ENCODE results near the gene SUGP1. TPM values are rescaled to one million over a fixed set of nuclear protein-coding genes. Genes with fewer than 3 reads are reported as not detected.
"Not testable (repeated sequence)": the region's sequence is repeated elsewhere in the genome, so short reads cannot be mapped to it uniquely, and the experiment has no call there.

The SUGP1 gene
- polyA plus RNA-seq, 1 experiment, result 34.1 TPM

GRCh38 chr19:19354007-19354406 lies 33.7 kb upstream of the SUGP1 start:
- DNase-seq (ENCODE audit: low read depth), result no peak
- ChIA-PET CTCF (interaction anchor here (3.1 to 4.9 kb wide), 3 partner anchors 9 to 136 kb away, joined by 8 to 29 read pairs (median 14); no protein-coding TSS in a partner anchor), POLR2A (no interaction called here)
- Histone ChIP-seq H3K36me3 (ENCODE audit: control insufficient read depth, insufficient read depth, low read length) (peaks cover 52% of the 10 kb centered on the region), H3K27me3 (ENCODE audit: control insufficient read depth, insufficient read depth, low read length) (no peaks in the 10 kb centered on the region), H3K4me3 (ENCODE audit: low read depth, low read length) (no peak overlapping the region)
- no peak for TF ChIP-seq CTCF (IDR thresholded peaks at IDR 0.05; ENCODE audit: insufficient read depth, low read depth, low read length)

- DNase-seq (ENCODE audit: low read depth), result no peak
- ChIA-PET POLR2A (no interaction called here), CTCF (interaction anchor here (0.9 to 4.9 kb wide), 4 partner anchors 10 to 142 kb away, joined by 4 to 29 read pairs (median 11); no protein-coding TSS in a partner anchor)
- TF ChIP-seq CTCF (IDR thresholded peaks at IDR 0.05; ENCODE audit: insufficient read depth, low read depth, low read length), result no peak
- no peak overlapping the region for H3K4me3 ChIP-seq (ENCODE audit: low read depth, low read length)
- H3K27me3 ChIP-seq (ENCODE audit: control insufficient read depth, insufficient read depth, low read length), result no peaks in the 10 kb centered on the region
- peaks cover 57% of the 10 kb centered on the region for H3K36me3 ChIP-seq (ENCODE audit: control insufficient read depth, insufficient read depth, low read length)
Observed at GRCh38 chr19:19352823-19353222, 32.5 kb upstream of the SUGP1 start.

GRCh38 chr19:19350756-19351155 lies 30.4 kb upstream of the SUGP1 start:
- H3K36me3 ChIP-seq (ENCODE audit: control insufficient read depth, insufficient read depth, low read length), result peaks cover 58% of the 10 kb centered on the region
- CTCF ChIA-PET, result interaction anchor here (0.6 to 4.9 kb wide), 4 partner anchors 8 to 200 kb away, joined by 3 to 29 read pairs (median 6); no protein-coding TSS in a partner anchor
- H3K4me3 ChIP-seq (ENCODE audit: low read depth, low read length); POLR2A ChIA-PET; DNase-seq (ENCODE audit: low read depth); H3K27me3 ChIP-seq (ENCODE audit: control insufficient read depth, insufficient read depth, low read length): not testable (repeated sequence)

- Histone ChIP-seq H3K27me3 (ENCODE audit: control insufficient read depth, insufficient read depth, low read length) (no peaks in the 10 kb centered on the region), H3K36me3 (ENCODE audit: control insufficient read depth, insufficient read depth, low read length) (peaks cover 56% of the 10 kb centered on the region), H3K4me3 (ENCODE audit: low read depth, low read length) (no peak overlapping the region)
- ChIA-PET POLR2A (no interaction called here), CTCF (interaction anchor here (0.6 to 4.9 kb wide), 3 partner anchors 7 to 163 kb away, joined by 3 to 29 read pairs (median 3); no protein-coding TSS in a partner anchor)
- DNase-seq (ENCODE audit: low read depth), result no peak
- TF ChIP-seq CTCF (IDR thresholded peaks at IDR 0.05; ENCODE audit: insufficient read depth, low read depth, low read length), result no peak
Observed at GRCh38 chr19:19349365-19349764, 29.1 kb upstream of the SUGP1 start.

GRCh38 chr19:19348266-19348665 lies 28.0 kb upstream of the SUGP1 start:
- peaks cover 59% of the 10 kb centered on the region for H3K36me3 ChIP-seq (ENCODE audit: control insufficient read depth, insufficient read depth, low read length)
- H3K27me3 ChIP-seq (ENCODE audit: control insufficient read depth, insufficient read depth, low read length), result no peaks in the 10 kb centered on the region
- POLR2A ChIA-PET, result no interaction called here
- no peak overlapping the region for H3K4me3 ChIP-seq (ENCODE audit: low read depth, low read length)
- TF ChIP-seq CTCF (IDR thresholded peaks at IDR 0.05; ENCODE audit: insufficient read depth, low read depth, low read length), result no peak
- CTCF ChIA-PET, result interaction anchor here (1.2 kb wide), 1 partner anchor 13 kb away, joined by 3 read pairs; no protein-coding TSS in a partner anchor
- no peak for DNase-seq (ENCODE audit: low read depth)
